IPS-18c (cell line): ENCODE data around the gene PTHLH.

Experiments
- H3K4me3 ChIP-seq: 2 replicates; pipeline ENCODE4 v1.7.0; 2013; ENCODE audit warnings: low read depth, mild to moderate bottlenecking, low read length, moderate library complexity; ENCODE audit not compliant: insufficient read depth
- H3K9me3 ChIP-seq: one replicate; pipeline ENCODE4 v1.6.1; 2013; ENCODE audit warnings: mild to moderate bottlenecking, low read length, moderate library complexity; ENCODE audit not compliant: control insufficient read depth, insufficient read depth

The PTHLH gene

DNA sequence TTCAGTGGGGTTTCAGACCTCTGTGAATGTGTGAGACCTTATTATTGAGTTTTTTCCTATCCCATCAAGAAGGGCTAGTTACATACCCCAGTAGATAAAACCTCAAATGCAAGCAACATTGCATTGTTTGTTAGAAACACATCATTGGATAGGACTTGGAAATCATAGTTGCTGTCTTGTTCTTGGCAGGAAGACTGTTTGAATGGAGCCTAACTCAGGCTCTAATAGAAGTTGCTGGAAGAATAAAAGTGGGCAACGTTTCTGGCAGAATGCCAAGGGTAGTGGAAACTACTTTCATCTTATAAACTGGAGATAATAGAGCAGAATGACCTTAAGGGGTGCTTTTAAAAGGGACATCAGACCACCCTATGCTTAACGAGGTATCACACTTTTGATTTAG is 9.9 kb upstream of the PTHLH start:
- Histone ChIP-seq H3K4me3 (no peak overlapping the region), H3K9me3 (no peaks in the 10 kb centered on the region)

GRCh38 chr12:27981874-27982273 is 9.3 kb upstream of the PTHLH start:
- H3K9me3 ChIP-seq: no peaks in the 10 kb centered on the region
- H3K4me3 ChIP-seq: no peak overlapping the region

- Histone ChIP-seq H3K9me3 (peaks cover 2% of the 10 kb centered on the region), H3K4me3 (no peak overlapping the region)
Measured at GRCh38 chr12:27979145-27979544, 6.6 kb upstream of the PTHLH start.

DNA sequence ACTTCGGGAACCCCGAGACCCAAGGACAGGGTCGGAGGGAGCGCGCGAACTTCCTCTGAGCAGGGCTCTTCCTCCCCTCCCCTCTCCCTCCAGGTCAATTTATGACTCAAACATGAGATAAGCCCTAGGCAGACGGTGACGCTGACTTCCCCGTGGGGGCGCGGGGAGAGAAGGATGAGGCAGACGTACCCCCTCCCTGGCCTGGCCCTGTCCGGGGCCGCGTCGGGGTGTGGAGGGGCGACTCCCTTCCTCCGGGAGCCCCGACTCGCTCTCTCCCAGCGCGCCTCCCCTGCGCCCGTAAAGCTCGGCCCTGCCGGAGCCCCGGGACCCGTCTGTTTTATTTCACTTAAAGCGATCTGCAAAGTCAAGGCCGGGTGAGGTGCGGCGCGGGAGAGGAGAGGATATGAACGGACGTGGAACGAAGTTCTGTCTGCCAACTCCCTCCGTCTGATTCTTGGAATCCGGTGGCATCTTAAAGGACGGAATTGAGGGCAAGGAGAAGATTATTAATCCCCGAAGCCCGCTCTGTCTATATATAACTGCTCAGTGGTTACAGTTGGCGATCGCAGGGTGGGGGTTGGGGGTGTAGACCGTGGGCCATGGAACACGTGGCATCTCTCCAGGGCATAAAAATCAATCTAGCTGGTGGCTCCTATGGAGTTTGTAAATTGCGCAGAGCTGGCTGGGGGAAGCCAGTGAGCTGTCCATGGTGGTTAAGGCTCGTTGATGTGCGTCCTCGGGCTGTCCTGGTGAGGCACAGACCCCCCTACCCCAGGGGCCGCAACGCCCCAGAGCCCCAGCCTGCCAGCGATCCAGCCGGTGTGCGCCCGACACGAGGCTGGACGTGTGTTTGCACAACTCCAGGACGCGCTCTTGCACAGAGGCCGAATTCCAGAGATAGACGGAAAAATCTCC is 2.9 kb upstream of the PTHLH start:
- Histone ChIP-seq H3K4me3 (peak overlapping the region; percentile 69), H3K9me3 (peaks cover 2% of the 10 kb centered on the region)

GRCh38 chr12:27974735-27975221 is 2.2 kb upstream of the PTHLH start:
- H3K9me3 ChIP-seq: peaks cover 2% of the 10 kb centered on the region
- H3K4me3 ChIP-seq: peak overlapping the region; percentile 69

DNA sequence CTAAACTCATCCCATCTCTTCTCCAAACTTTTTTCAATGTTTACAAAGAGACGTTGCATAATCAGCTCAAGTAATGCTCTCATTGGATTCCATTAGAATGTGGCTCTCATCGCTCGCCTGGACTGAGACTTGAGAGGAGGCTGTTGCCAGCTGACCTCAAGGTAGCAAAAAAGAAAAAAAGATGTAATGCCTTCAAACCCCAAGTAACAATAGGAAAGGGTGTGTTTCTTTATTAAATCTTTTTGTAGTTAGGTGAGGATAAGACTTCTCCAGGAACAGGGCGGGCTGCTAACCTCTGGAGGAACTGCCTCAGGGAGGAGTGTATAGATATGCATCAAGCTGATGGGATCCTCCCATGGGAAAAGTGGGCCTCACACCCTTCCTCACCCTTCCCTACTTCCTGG is 956 bp upstream of the PTHLH start:
- Histone ChIP-seq H3K9me3 (peaks cover 2% of the 10 kb centered on the region), H3K4me3 (no peak overlapping the region)

- peak overlapping the region; percentile 38; the same call in 1 of the 2 replicates for H3K4me3 ChIP-seq
- peaks cover 2% of the 10 kb centered on the region for H3K9me3 ChIP-seq
Measured at GRCh38 chr12:27971606-27972005, 927 bp downstream of the PTHLH start.

DNA sequence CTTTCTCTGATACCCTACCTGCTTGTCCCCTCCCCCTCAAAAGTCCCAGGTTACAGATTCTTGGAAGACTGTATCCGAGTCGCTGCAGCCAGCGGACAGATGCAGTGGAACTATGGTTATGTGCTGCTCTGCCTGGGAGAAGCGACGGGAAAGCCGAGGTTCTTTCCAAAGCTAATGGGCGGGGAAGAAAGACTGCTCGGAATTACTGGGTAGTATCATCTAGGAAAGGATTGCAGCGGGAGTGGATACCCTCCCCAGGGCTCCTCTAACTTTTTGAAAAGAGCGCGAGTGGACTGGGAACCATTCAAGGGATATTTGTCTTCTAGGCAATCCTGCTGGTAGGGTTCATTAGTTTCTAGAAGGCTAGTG is 1.4 kb downstream of the PTHLH start:
- H3K4me3 ChIP-seq: peak overlapping the region; percentile 38; the same call in 1 of the 2 replicates
- peaks cover 2% of the 10 kb centered on the region for H3K9me3 ChIP-seq

- peaks cover 2% of the 10 kb centered on the region for H3K9me3 ChIP-seq
- peak overlapping the region; percentile 38 for H3K4me3 ChIP-seq
Measured at GRCh38 chr12:27970401-27971120, 2.0 kb downstream of the PTHLH start.

GRCh38 chr12:27969624-27970400 is 2.7 kb downstream of the PTHLH start:
- Histone ChIP-seq H3K9me3 (peaks cover 2% of the 10 kb centered on the region), H3K4me3 (peak overlapping the region; percentile 38)

DNA sequence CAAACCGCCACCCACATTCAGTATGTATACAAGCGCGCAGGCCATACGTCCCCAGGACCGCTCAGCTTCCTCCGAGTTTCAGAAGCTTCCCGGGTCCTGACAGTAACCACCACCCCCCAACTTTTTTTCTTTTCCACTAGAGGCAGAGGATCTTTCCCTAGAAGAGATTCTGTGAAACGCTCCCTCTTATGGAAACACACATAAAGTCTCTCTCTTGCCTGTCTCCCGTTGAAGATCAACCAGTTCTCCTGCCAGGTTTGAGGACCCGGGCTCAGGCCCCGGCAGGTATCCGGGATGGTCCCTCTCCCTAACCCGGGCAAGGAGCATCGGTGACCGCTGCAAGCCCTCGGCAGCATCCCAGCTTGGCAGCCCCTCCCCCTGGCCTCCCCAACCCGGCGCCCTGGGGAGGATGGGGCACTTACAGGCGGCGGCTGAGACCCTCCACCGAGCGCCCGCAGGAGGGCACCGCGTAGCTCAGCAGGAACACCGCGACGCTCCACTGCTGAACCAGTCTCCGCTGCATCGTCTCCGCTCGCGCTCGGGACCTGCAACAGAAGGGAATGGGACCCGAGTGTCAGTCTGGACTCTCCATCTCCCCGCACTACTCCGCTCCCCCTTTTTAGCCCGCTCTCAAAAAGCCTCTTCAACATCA is 3.4 kb downstream of the PTHLH start:
- Histone ChIP-seq H3K4me3 (peak overlapping the region; percentile 38), H3K9me3 (no peaks in the 10 kb centered on the region)

GRCh38 chr12:27967551-27968054 is 4.9 kb downstream of the PTHLH start:
- H3K9me3 ChIP-seq: no peaks in the 10 kb centered on the region
- H3K4me3 ChIP-seq: no peak overlapping the region

DNA sequence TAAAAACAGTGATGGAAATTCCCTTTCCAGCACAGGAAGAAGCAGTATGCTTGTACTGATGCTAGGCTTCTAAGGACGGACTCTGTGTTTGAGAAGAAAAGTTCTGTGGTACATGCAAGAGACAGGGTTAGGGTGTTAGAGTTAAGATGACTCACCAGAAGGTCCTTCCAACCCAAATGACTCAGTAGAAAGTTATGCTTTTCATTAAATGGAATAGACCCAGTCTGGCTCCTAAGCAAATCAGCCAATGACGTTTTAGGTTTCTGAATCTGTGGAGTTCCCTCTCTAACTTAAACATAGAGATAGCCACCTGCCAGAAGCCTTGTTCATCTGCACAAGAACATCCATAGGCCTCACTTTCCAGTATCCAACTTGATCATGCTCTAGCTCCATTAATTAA is 5.7 kb downstream of the PTHLH start:
- no peaks in the 10 kb centered on the region for H3K9me3 ChIP-seq

DNA sequence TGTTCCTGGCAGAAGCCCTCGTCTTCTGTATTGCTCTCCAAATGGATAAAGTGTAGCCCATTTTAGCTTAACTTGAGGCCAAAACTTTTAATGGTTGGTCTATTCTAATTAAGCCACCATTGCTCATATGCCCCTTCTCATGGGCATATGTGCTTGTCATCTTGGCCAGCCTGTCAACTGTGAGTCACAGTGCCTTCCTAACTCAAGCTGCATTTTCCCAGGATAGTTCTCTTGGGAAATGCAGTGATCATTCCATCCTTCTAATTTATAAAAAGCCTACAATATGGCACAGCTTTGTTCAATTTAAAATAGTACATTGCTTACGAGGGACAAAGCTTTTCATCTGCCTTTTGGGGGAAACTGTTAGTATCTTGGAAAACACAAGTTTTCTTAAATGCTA is 6.6 kb downstream of the PTHLH start:
- Histone ChIP-seq H3K4me3 (no peak overlapping the region), H3K9me3 (no peaks in the 10 kb centered on the region)

More for the DNA sequence above, 5.7 kb downstream of the PTHLH start:
- H3K4me3 ChIP-seq: no peak overlapping the region

GRCh38 chr12:27965411-27965810 is 7.1 kb downstream of the PTHLH start:
- Histone ChIP-seq H3K4me3 (no peak overlapping the region), H3K9me3 (no peaks in the 10 kb centered on the region)

GRCh38 chr12:27964123-27964522 is 8.4 kb downstream of the PTHLH start:
- H3K9me3 ChIP-seq: no peaks in the 10 kb centered on the region
- no peak overlapping the region for H3K4me3 ChIP-seq

DNA sequence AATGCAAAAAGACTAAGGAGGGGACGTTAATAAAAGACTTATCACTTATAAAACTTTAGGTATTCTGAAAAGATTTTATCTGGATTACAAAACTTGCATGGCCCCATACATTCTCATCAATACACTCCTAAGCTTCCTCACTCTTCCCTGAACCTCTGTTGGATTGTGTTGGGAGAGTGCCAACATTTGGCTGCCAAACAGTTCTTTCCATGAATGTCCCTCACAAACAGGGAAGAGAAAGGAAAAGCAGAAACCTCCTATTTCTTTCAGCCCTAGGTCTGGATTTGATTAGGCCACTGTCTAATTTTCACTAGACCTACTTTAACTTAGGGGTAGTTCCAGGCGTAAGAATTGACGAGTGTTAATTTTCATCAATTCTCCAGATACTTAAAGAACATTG is 11.7 kb downstream of the PTHLH start:
- H3K4me3 ChIP-seq: no peak overlapping the region
- no peaks in the 10 kb centered on the region for H3K9me3 ChIP-seq
